IMR-90 (cell line): ENCODE data around the gene VPS18. TPM values are rescaled to one million over a fixed set of nuclear protein-coding genes. Genes with fewer than 3 reads are reported as not detected.

Source experiments
- ATAC-seq: fragments of 200-7000 bp; cut with Tn5 transposase; 2 replicates; pipeline ENCODE4 v1.9.1; 2020; ENCODE audit warnings: low read depth, mild to moderate bottlenecking, moderate library complexity
- BruUV-seq: library from RNA; stranded (reverse); fragments of 400-500 nt; replicated peaks from 2 replicates; lab custom pipeline; 2021; lab: Mats Ljungman, UMichigan
- CTCF ChIA-PET: fragments of 300-600 bp; formaldehyde crosslinking; extraction: SDS; loops from one replicate; lab custom pipeline; 2021; ENCODE audit warnings: antibody characterized with exemption; lab: Yijun Ruan, JAX
- POLR2A ChIA-PET: fragments of 300-600 bp; sonication (Branson Sonifier 250); formaldehyde crosslinking; loops from one replicate; lab custom pipeline; 2022; ENCODE audit warnings: antibody characterized with exemption; ENCODE audit not compliant: unreplicated experiment; lab: Charles Lee
- DNase-seq: peaks from one replicate; pipeline ENCODE4 v3.0.0; 2013
- H2AFZ ChIP-seq: replicated peaks from 2 replicates; pipeline ENCODE3; 2013; ENCODE audit warnings: low read length, mild to moderate bottlenecking; ENCODE audit not compliant: poor library complexity
- H2AK5ac ChIP-seq: 2 replicates; pipeline ENCODE4 v1.6.1; 2013; ENCODE audit warnings: low read depth, low read length, inconsistent platforms
- H2AK9ac ChIP-seq: replicated peaks from 2 replicates; pipeline ENCODE3; 2013; ENCODE audit warnings: mild to moderate bottlenecking, low read depth, low read length, moderate library complexity; ENCODE audit not compliant: poor library complexity
- H2BK120ac ChIP-seq: 2 replicates; pipeline ENCODE4 v1.6.1; 2013; ENCODE audit warnings: low read depth, low read length, inconsistent platforms
- H2BK15ac ChIP-seq: 3 replicates; pipeline ENCODE4 v1.6.1; 2013; ENCODE audit warnings: low read depth, low read length, inconsistent platforms
- H2BK20ac ChIP-seq: 2 replicates; pipeline ENCODE4 v1.6.1; 2013; ENCODE audit warnings: low read depth, mild to moderate bottlenecking, inconsistent platforms, low read length, moderate library complexity
- H2BK5ac ChIP-seq: 2 replicates; pipeline ENCODE4 v1.6.1; 2013; ENCODE audit warnings: mild to moderate bottlenecking, low read depth, low read length, inconsistent platforms; ENCODE audit not compliant: poor library complexity, severe bottlenecking
- H3K14ac ChIP-seq: replicated peaks from 2 replicates; pipeline ENCODE4 v1.6.1; 2013; ENCODE audit warnings: low read depth, low read length, inconsistent platforms
- H3K18ac ChIP-seq: 2 replicates; pipeline ENCODE4 v1.6.1; 2013; ENCODE audit warnings: low read depth, low read length, control low read depth
- H3K23ac ChIP-seq: 2 replicates; pipeline ENCODE4 v1.6.1; 2013; ENCODE audit warnings: low read depth, low read length, inconsistent platforms
- H3K27ac ChIP-seq: 2 replicates; pipeline ENCODE4 v1.5.1; 2013; ENCODE audit warnings: mild to moderate bottlenecking, control low read depth, low read length; ENCODE audit not compliant: insufficient read depth
- H3K27me3 ChIP-seq: 2 replicates; pipeline ENCODE4 v1.6.1; 2013; ENCODE audit warnings: low read length; ENCODE audit not compliant: control insufficient read depth, insufficient read depth
- H3K36me3 ChIP-seq: 2 replicates; pipeline ENCODE4 v1.6.1; 2013; ENCODE audit warnings: low read length, mixed read lengths; ENCODE audit not compliant: control insufficient read depth, insufficient read depth
- H3K4ac ChIP-seq: 2 replicates; pipeline ENCODE4 v1.6.1; 2013; ENCODE audit warnings: low read depth, low read length, inconsistent platforms
- H3K4me1 ChIP-seq: 2 replicates; pipeline ENCODE4 v1.6.1; 2013; ENCODE audit warnings: low read length, mixed read lengths; ENCODE audit not compliant: control insufficient read depth, insufficient read depth
- H3K4me2 ChIP-seq: 2 replicates; pipeline ENCODE4 v1.6.1; 2013; ENCODE audit warnings: low read depth, mild to moderate bottlenecking, control low read depth, low read length, moderate library complexity
- H3K4me3 ChIP-seq: 2 replicates; pipeline ENCODE4 v1.5.1; 2013; ENCODE audit warnings: low read depth, mild to moderate bottlenecking, control low read depth, low read length, moderate library complexity; ENCODE audit not compliant: insufficient read depth
- H3K56ac ChIP-seq: 2 replicates; pipeline ENCODE4 v1.6.1; 2013; ENCODE audit warnings: low read length, inconsistent platforms; ENCODE audit not compliant: insufficient read depth; ENCODE audit errors: extremely low read depth
- H3K79me1 ChIP-seq, 2 experiments: 2 replicates each; pipeline ENCODE4 v1.6.1; 2013; ENCODE audit warnings: low read length in 2 of 2, inconsistent platforms in 1 of 2, low read depth in 1 of 2
- H3K9ac ChIP-seq: 2 replicates; pipeline ENCODE4 v1.6.1; 2013; ENCODE audit warnings: low read depth, low read length, control low read depth
- H3K9me1 ChIP-seq: 2 replicates; pipeline ENCODE4 v1.6.1; 2013; ENCODE audit warnings: low read length, inconsistent platforms; ENCODE audit not compliant: insufficient read depth
- H3K9me3 ChIP-seq: 2 replicates; pipeline ENCODE4 v1.6.1; 2013; ENCODE audit warnings: low read length; ENCODE audit not compliant: control insufficient read depth, insufficient read depth
- H4K20me1 ChIP-seq: 2 replicates; pipeline ENCODE4 v1.6.1; 2013; ENCODE audit warnings: low read length, inconsistent platforms; ENCODE audit not compliant: insufficient read depth
- H4K5ac ChIP-seq: 2 replicates; pipeline ENCODE4 v1.6.1; 2013; ENCODE audit warnings: mild to moderate bottlenecking, low read depth, low read length, control low read depth
- H4K8ac ChIP-seq, 2 experiments: 2 replicates each; pipeline ENCODE4 v1.6.1; 2013; ENCODE audit warnings: low read depth in 2 of 2, low read length in 2 of 2, control low read depth in 1 of 2, inconsistent platforms in 1 of 2
- H4K91ac ChIP-seq: 2 replicates; pipeline ENCODE4 v1.6.1; 2013; ENCODE audit warnings: low read depth, low read length, inconsistent platforms; ENCODE audit not compliant: insufficient read depth
- BHLHE40 ChIP-seq: fragments of 150-350 bp; IDR thresholded peaks from 2 replicates; pipeline ENCODE4 v1.6.1; 2016; ENCODE audit warnings: mild to moderate bottlenecking, low read depth, low read length
- CTCF ChIP-seq: conservative IDR thresholded peaks from 2 replicates; pipeline ENCODE4 v1.5.1; 2012; ENCODE audit warnings: mild to moderate bottlenecking, low read depth, low read length, improper control_type of control experiment
- MAFK ChIP-seq: IDR thresholded peaks from 2 replicates; pipeline ENCODE4 v1.6.1; 2012; ENCODE audit warnings: low read depth, low read length, improper control_type of control experiment
- MAZ ChIP-seq: IDR thresholded peaks from 2 replicates; pipeline ENCODE4 v1.6.1; 2012; ENCODE audit warnings: low read depth, mild to moderate bottlenecking, low read length, improper control_type of control experiment, moderate library complexity, borderline replicate concordance
- NFE2L2 ChIP-seq: fragments of 150-350 bp; IDR thresholded peaks from 2 replicates; pipeline ENCODE4 v1.6.1; 2016; ENCODE audit warnings: low read depth, mild to moderate bottlenecking, low read length
- RAD21 ChIP-seq: IDR thresholded peaks from 2 replicates; pipeline ENCODE4 v1.6.1; 2012; ENCODE audit warnings: low read length, improper control_type of control experiment
- RCOR1 ChIP-seq: IDR thresholded peaks from 2 replicates; pipeline ENCODE4 v1.6.1; 2012; ENCODE audit warnings: mild to moderate bottlenecking, low read length, improper control_type of control experiment; ENCODE audit not compliant: insufficient replicate concordance
- RFX5 ChIP-seq: IDR thresholded peaks from 2 replicates; pipeline ENCODE4 v1.8.0; 2012; ENCODE audit warnings: low read depth, mild to moderate bottlenecking, low read length, moderate library complexity
- SMC3 ChIP-seq: fragments of 150-350 bp; IDR thresholded peaks from 2 replicates; pipeline ENCODE4 v1.6.1; 2016; ENCODE audit warnings: low read depth, mild to moderate bottlenecking, antibody characterized with exemption, low read length, moderate library complexity
- WGBS, 2 experiments: methylation state at CpG; one replicate each; pipeline versions ENCODE4 v1.1.5 to v1.1.7; 2013; ENCODE audit warnings: missing lambda C conversion rate in 2 of 2; ENCODE audit not compliant: insufficient read length in 1 of 2; ENCODE audit errors: extremely low coverage in 2 of 2; 5-methylcytosine and 5-hydroxymethylcytosine counted together
- dilution Hi-C: fragments of 300-500 bp; cut with HindIII; formaldehyde crosslinking; loops from one replicate; pipeline ENCODE4 v1.14.3; 2018; ENCODE audit warnings: low sequenced_read_pairs; ENCODE audit not compliant: unreplicated experiment
- in situ Hi-C: fragments of 300-500 bp; cut with MboI; formaldehyde crosslinking; loops from 3 replicates; pipeline ENCODE4 v1.14.3; 2019; ENCODE audit warnings: low sequenced_read_pairs, inconsistent platforms, mixed read lengths
- intact Hi-C: fragments of 100-400 bp; cut with micrococcal nuclease; formaldehyde crosslinking; loops from 2 replicates; pipeline ENCODE4 v1.10.0; 2022
- polyA plus RNA-seq, 3 experiments: library from polyadenylated mRNA; depleted of rRNA; stranded (reverse); fragments of >200 nt; gene quantifications; 2 replicates each; pipeline ENCODE4 v1.2.3, GENCODE V29; 2012; ENCODE audit warnings: low replicate concordance in 1 of 3
- total RNA-seq: library from RNA; depleted of rRNA; stranded (reverse); fragments of >200 nt; gene quantifications from 2 replicates; pipeline ENCODE4 v1.2.3, GENCODE V29; 2012

VPS18 gene
- total and polyA plus RNA-seq, 2 of the 4 experiments (the other 2 are of a cell fraction), result 19.3 to 32.3 TPM

DNA sequence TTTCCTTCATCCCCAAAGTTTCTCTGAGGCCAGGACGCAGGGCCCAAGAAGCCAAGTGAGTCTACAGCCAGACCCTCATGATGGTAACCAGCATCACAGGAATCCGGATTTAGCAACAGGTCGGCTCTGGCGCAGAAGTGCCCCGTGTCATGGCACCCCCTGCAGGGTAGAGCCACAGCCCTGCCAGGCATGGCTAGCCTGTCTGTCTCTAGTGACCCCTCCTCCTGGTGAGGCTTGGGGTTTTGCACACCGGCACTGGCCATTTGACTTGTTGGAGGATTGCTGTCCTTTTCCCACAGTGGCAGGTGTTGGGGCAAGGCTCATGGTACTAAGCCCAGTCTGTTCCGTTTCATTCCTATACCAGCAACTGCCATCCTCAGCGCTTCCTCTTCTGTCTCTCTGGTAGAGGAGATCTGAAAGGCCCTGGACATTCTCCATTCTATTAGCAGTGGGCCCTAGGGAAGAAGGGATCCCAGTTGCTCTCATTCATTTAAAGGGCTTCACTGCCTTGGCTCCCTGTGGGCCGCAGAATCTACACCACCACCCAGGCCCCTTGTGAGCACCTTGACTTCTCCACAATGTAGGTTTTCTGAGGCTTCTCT is 49.6 kb downstream of the VPS18 start:
- DNase-seq (no peak), ATAC-seq (no peak)
- H3K4me2 ChIP-seq, result no peak overlapping the region
- no peak overlapping the region for H3K18ac ChIP-seq
- H2BK120ac ChIP-seq, result no peak overlapping the region
- H2AFZ ChIP-seq, result no peak overlapping the region
- no peak overlapping the region for H3K56ac ChIP-seq
- no peak overlapping the region for H3K9ac ChIP-seq
- no peak overlapping the region; a peak in 1 of 4 replicates for H4K8ac ChIP-seq
- WGBS, 2 experiments, result 88% methylated on average over 1 of the region's 9 CpGs; no CpG with 5 or more reads in 1 of the 2 experiments
- H3K9me3 ChIP-seq, result no peaks in the 10 kb centered on the region
- H3K14ac ChIP-seq, result no peak overlapping the region
- CTCF ChIA-PET, result interaction anchor here (3.6 kb wide), 1 partner anchor 75 kb away, joined by 39 read pairs; no protein-coding TSS in a partner anchor
- intact Hi-C loops, result loop anchor here (5.0 kb wide), 1 partner anchor 78 kb away; no protein-coding TSS in a partner anchor
- H2AK9ac ChIP-seq, result no peak overlapping the region
- H3K23ac ChIP-seq, result no peak overlapping the region
- no peaks in the 10 kb centered on the region for H3K27me3 ChIP-seq
- peaks cover 12% of the 10 kb centered on the region for H3K9me1 ChIP-seq
- H2BK20ac ChIP-seq, result no peak overlapping the region
- H4K91ac ChIP-seq, result no peak overlapping the region
- H2BK5ac ChIP-seq, result no peak overlapping the region
- H3K4me3 ChIP-seq, result no peak overlapping the region
- dilution Hi-C loops, result no loop called here
- 0 out of 3 replicates have a peak overlapping the region, but pooled peaks have one; percentile 10 for H2BK15ac ChIP-seq
- H3K79me1 ChIP-seq, result peaks cover 14 to 16% of the 10 kb centered on the region in 2 experiments; a peak in 3 of 4 replicates
- H3K36me3 ChIP-seq, result no peaks in the 10 kb centered on the region
- BruUV-seq, result no TSS peak
- no peak overlapping the region for H3K27ac ChIP-seq
- H2AK5ac ChIP-seq, result peak overlapping the region; percentile 60
- TF ChIP-seq RFX5 (no peak), RCOR1 (no peak), SMC3 (no peak), MAZ (no peak), CTCF (no peak), MAFK (no peak), BHLHE40 (no peak), RAD21 (no peak), NFE2L2 (no peak)
- peaks cover 13% of the 10 kb centered on the region for H3K4me1 ChIP-seq
- POLR2A ChIA-PET, result no interaction called here
- no peaks in the 10 kb centered on the region for H4K20me1 ChIP-seq
- no peak overlapping the region for H4K5ac ChIP-seq
- H3K4ac ChIP-seq, result 0 out of 2 replicates have a peak overlapping the region, but pooled peaks have one; percentile 11
- in situ Hi-C loops, result loop anchor here (5.0 kb wide), 1 partner anchor 78 kb away; no protein-coding TSS in a partner anchor
